T1000 (cell line): ENCODE data around the gene CYP27B1.
"Not testable (repeated sequence)": the region's sequence is repeated elsewhere in the genome, so short reads cannot be mapped to it uniquely, and the experiment has no call there.

Source experiments
- DNase-seq: peaks from one replicate; lab custom pipeline; 2025; ENCODE audit warnings: mixed read lengths; lab: John Stamatoyannopoulos, UW

CYP27B1 gene

DNA sequence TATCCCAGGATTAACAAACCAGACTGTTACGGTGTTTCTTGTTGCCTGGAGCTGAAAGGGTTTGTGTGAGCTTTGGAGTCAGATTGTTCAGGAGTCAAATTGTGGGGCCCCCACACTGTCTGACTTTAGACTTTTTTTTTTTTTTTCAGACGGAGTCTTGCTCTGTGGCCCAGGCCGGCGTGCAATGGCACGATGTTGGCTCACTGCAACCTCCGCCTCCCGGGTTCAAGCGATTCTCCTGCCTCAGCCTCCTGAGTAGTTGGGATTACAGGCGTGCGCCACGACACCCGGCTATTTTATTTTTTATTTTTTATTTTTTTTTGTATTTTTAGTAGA lies 16.6 kb upstream of the CYP27B1 start:
- DNase-seq = no peak

DNA sequence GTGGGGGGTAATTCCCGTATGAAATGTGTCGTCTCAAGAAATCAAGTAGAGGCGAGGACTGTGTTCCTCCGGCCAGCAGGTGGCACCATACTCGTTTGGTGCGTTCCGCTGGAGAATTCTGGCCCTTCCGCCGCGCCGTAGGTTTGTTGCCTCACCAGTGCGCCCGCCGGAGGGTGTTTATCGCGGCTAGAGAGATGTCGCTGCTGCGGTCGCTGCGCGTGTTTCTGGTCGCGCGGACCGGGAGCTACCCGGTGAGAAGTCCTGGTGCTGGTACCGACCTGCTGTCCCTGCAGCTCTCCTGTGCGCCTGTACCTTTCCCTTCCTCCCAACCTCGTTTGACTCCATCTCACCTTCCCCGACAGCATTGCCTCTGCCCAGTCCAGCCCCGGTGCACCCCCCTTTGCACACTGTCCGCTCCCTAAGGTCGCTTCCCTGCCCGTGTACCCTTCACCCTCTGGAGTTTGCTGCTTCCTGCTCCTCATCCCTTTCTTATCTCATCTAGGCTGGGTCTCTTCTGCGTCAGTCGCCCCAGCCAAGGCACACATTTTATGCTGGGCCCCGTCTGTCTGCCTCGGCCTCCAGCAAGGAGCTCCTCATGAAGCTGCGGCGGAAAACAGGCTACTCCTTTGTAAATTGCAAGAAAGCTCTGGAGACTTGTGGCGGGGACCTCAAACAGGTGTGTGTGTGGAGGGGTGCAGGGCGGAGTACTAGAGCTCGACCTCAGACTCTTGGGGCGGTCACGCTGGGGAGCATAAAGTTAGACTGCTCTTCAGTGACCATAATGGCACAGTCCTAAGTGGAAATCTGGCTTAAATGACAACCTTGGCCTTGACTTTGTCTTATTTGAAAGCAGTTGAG lies 16.0 kb upstream of the CYP27B1 start, which contains the start of gene TSFM:
TSFM (plus strand) TSS at position 180 of the 858 bp plus-strand sequence; CDS start at position 195, 15 bp downstream.
- DNase-seq = peak; percentile 100

- DNase-seq = no peak
These were observed 15.3 kb upstream of the CYP27B1 start for GRCh38 chr12:57782243-57782607.

DNA sequence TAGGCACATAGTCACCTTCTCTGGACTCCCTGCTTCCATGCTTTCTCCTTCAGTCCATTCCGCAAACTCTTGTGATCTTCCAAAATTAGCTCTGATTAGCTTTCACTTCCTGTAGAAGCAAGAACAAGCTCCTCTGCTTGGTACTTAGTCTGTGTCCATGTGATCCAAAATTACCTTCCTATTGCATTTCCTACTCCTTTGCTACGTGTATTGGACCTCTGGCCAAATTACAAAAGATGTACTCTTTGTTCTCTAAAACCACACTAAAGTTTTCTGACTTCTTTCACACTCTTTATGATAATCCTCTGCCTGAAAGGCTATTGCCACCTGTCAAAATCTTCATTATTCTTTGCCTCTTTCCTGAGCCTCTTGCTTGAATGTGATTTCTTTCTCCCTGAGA lies 14.9 kb upstream of the CYP27B1 start:
- DNase-seq = no peak

- no peak for DNase-seq
These were observed 14.4 kb upstream of the CYP27B1 start for GRCh38 chr12:57781244-57781643.

- no peak for DNase-seq
These were observed 13.5 kb upstream of the CYP27B1 start for GRCh38 chr12:57780284-57780897.

DNA sequence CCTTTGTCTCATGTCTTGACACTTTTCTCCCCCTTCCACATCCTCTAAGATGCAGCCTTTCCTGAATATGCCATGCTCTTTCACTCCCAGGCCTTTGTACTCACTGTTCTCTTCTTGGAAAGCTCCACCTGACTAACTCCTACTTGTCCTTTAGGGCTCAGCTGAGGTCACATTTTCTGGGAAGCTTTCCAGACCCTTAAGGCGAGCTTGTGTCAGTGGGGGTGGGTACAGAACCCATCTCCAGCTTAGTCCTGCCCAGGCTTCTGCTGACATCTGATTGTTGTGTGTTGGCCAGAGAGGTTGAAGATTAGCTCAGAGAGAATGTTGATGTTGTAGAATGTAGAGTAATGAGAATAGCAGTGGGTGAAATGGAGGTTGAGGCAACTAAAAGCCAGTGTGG lies 12.9 kb upstream of the CYP27B1 start:
- DNase-seq = no peak

- DNase-seq = no peak
These were observed 11.0 kb upstream of the CYP27B1 start for GRCh38 chr12:57777911-57778310.

- DNase-seq = no peak
These were observed 10.5 kb upstream of the CYP27B1 start for GRCh38 chr12:57777367-57777766.

DNA sequence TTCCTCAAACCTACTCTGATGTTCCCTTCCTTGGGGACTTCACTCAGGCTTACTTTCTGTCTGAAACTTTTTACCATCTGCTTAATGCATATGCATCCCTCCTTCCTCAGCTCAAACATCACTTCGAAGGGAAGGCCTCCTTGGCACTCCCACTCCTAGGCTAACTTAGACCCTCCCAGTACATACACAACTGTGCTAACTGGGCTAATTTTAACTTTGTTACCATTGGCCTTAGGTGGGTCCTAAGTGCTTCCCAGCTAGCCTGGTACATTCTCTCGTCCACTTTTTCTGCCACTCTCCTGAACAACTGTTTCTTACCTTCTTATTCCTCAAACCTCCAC lies 9.3 kb upstream of the CYP27B1 start:
- DNase-seq = no peak

DNA sequence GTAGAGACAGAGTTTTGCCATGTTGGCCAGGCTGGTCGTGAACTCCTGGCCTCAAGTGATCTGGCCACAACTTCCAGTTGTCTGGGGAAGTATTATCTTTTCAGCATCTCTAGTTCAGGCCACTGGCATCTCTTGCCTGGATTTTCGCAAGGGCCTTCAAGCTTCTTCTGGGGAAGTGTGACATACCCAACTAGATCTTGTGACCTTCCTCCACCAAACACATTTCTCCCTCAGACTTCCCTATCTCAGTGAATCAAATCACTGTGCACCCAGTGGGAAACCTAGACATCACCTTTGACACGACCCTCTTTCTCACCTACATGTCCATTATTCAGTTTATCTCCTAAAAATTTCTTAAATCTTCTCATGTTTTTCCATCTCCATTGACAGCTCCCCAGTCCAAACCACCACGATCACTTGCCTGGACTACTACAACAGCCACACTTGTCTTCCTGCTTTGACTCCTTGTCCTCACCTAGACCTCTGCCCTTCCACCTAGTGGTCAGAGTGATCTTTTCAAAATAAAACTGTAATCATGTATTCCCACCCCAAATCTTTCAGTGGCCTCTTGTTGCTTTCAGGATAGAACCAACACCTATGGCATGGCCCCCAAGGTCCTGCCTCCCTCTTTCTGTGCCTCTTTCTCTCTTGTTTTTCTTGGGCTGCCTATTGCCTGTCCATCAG lies 8.8 kb upstream of the CYP27B1 start:
- DNase-seq = no peak

DNA sequence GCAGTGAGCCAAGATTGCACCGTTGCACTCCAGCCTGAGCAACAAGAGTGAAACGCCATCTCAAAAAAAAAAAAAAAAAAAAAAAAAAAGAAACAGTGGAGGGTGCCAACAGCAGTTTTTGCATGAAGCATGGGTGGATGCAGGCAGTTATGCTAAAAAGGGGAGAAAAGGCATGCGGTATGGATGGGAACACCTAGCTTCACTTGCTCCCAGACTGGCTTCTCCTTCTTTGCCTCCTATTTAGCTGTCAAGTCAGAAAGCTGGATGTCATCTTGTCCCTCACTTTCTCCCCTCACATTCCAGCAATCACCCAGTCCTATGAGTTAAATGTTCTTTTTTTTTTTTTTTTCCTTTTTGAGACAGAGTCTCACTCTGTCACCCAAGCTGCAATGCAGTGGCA lies 8.2 kb upstream of the CYP27B1 start:
- DNase-seq = no peak

DNA sequence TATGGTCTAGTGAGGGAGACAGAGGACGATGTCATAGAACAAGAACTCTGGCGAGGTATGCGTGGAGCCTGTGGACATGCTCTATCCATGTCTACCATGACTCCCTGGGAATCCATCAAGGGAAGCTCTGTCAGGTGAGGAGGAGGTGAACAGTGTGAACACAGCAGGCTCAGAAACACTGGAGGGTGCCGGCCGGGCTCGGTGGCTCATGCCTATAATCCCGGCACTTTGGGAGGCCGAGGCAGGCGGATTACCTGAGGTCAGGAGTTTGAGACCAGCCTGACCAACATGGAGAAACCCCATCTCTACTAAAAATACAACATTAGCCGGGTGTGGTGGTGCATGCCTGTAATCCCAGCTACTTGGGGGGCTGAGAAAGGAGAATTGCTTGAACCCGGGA lies 7.8 kb upstream of the CYP27B1 start:
- not testable (repeated sequence) for DNase-seq

DNA sequence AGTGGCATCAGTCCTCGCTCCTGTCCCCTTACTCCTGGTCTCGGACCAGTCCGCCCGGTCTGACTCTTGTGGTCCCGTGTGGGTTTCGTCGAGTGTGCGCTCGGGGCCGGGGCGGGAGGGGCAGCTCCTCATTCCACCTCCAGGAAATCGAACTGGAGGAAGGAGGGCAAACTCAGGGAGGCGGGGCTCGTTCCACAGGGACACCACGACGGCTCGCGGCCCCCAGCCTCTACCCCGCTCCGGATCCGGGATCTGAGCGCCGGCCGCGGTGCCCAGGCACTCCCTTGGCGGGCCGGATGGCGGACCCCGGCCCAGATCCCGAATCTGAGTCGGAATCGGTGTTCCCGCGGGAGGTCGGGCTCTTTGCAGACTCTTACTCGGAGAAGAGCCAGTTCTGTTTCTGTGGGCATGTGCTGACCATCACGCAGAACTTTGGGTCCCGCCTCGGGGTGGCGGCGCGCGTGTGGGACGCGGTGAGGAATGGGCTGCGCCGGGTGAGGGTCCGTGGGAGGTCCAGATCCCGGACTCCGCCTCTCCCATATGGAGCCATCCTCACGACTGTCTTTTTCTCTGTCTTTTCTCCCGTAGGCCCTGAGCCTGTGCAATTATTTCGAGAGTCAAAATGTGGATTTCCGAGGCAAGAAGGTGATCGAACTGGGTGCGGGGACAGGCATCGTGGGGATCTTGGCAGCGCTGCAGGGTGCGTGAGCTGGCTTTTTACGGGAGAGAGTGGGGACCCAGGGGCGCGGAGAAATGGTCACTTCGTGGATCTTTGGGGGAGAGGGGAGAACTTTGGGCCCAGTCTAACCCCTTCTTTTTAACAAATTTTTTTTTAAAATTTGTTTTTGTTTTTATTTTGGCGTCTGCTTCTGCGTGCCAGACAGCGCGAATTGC lies 5.8 kb upstream of the CYP27B1 start, which contains the start of gene EEF1AKMT3:
EEF1AKMT3 (plus strand) TSS at position 186 of the 894 bp plus-strand sequence; CDS start at position 297, 111 bp downstream.
- DNase-seq = peak; percentile 100

GRCh38 chr12:57771873-57772428 lies 5.1 kb upstream of the CYP27B1 start, which contains the start of gene METTL1:
Gene METTL1 (minus strand): TSS chr12:57772105. CDS start chr12:57772083, 22 bp downstream.
- DNase-seq = peak; percentile 100

DNA sequence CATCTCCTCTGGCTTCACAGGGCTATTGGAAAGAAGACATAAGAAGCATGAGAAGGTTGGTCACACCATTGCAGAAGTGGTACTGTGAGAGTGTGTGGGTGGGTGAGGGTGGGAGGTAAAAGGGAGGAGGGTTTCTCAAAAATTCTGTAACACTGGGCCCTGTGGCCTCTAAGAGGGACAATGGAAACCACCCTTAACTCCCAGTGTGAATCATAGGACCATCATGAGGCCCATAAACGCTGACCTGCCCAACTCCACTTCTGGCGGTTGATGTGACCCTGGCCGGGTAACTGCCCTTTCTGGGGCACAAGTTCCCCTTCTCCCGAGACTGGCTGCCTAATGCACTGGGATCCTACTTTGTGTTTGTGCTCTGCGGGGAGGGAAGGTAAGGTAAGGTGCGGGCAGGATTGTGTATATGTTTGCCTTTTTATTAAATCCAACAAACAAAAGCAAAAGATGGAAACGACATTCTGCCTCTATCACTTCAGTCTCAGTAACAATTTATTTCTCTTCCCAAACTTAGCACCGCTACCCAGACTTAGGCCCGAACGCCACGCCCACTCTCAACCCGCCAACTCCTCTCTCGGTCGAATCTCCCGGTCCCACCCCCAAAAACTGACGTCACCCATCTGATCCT lies 4.5 kb upstream of the CYP27B1 start:
- no peak for DNase-seq

- DNase-seq = no peak
These were observed 3.9 kb upstream of the CYP27B1 start for GRCh38 chr12:57770734-57771133.

- no peak for DNase-seq
These were observed 2.7 kb upstream of the CYP27B1 start for GRCh38 chr12:57769594-57769993.

DNA sequence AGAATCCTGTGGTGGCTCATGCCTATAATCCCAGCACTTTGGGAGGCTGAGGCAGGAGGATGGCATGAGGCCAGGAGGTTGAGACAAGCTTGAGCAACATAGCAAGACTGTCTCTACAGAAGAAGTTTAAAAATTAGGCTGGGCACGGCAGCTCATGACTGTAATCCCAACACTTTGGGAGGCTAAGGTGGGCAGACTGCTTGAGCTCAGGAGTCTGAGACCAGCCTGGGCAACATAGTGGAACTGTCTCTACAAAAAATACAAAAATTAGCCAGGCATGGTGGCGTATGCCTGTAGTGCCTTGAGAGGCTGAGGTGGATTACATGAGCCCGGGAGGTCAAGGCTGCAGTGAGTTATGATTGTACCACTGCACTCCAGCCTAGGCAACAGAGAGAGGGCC lies 998 bp upstream of the CYP27B1 start:
- DNase-seq = no peak

GRCh38 chr12:57767305-57767698 lies 424 bp upstream of the CYP27B1 start:
- DNase-seq = no peak
